HCEC 1CT (cell line): ENCODE measurements around the gene HOXC11.

Experiments used
- DNase-seq: peaks from one replicate; pipeline ENCODE4 v3.0.0-alpha.2; 2017

The HOXC11 gene

DNA sequence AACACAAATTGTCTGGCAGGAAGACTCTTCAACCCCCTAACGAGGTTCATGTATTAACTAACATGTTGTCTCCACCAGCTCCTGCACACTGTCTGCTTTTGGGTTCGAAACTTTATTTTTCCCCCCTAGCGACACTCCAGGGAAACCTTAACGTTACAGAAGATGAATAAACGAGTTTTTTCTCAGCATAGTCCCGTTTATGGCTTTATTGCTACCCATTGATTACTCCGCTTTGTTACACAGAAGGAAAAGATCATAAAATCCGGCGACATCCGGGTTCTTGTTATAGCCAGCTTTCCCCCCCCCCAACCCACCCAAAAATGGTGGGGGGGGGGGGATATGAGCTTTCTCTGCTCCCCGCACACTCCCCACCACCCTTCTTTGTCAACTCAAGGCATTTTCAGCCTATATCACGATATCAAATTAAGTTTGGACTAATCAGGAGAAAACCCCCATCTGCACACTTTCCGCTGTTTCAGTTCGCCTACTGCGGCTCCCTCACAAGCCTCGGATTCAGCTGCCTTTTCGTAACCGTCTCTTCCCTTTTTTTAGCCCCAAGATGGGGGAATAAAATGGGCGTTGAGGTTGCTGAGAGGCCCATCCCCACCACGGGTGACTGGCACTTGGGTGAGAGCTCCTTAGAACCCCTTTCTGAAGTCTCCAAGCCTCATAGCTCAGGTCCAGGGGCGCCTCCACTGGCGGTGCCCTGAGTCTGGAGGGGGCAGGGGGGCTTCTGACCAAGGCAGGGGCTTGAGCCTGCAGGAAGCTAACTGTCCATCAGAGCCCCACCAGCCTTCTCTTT is 53.9 kb downstream of the HOXC11 start:
- DNase-seq = no peak
